HepG2 (cell line): ENCODE data around the gene NSF.

Experiments
- CEBPB ChIP-seq: IDR thresholded peaks from 2 replicates; pipeline ENCODE4 v1.6.1; 2011; ENCODE audit warnings: low read depth, low read length, improper control_type of control experiment, borderline replicate concordance
- CTCF ChIP-seq: sonication (generic); formaldehyde crosslinking; IDR thresholded peaks from 2 replicates; pipeline ENCODE4 v1.5.0; 2020; ENCODE audit warnings: mild to moderate bottlenecking, missing genetic modification reagents, moderate library complexity
- EP300 ChIP-seq, 3 experiments: sonication (generic) in 1 of 3; formaldehyde crosslinking in 1 of 3; IDR thresholded peaks; 2 replicates each; pipeline versions ENCODE4 v1.5.1 to v1.6.1; 2011 to 2020; ENCODE audit warnings: low read depth in 2 of 3, low read length in 2 of 3, borderline replicate concordance in 1 of 3, improper control_type of control experiment in 1 of 3, mild to moderate bottlenecking in 1 of 3, missing genetic modification reagents in 1 of 3, moderate library complexity in 1 of 3
- FOXK2 ChIP-seq: fragments of 450-650 bp; IDR thresholded peaks from 2 replicates; pipeline ENCODE4 v1.6.1; 2016
- HMGA1 ChIP-seq: sonication (generic); formaldehyde crosslinking; conservative IDR thresholded peaks from 2 replicates; pipeline ENCODE4 v1.4.0; 2020; ENCODE audit warnings: missing genetic modification reagents
- MXI1 ChIP-seq: IDR thresholded peaks from 3 replicates; pipeline ENCODE4 v1.6.1; 2012; ENCODE audit warnings: low read depth, low read length, inconsistent platforms, borderline replicate concordance
- SMAD3 ChIP-seq: sonication (generic); formaldehyde crosslinking; IDR thresholded peaks from 2 replicates; pipeline ENCODE4 v1.4.0; 2020; ENCODE audit warnings: missing genetic modification reagents
- TCF7 ChIP-seq: sonication (generic); IDR thresholded peaks from 2 replicates; pipeline ENCODE4 v1.6.1; 2016; ENCODE audit warnings: antibody characterized with exemption, low read depth
- ZFP36 ChIP-seq: fragments of 150-350 bp; IDR thresholded peaks from 2 replicates; pipeline ENCODE4 v1.6.1; 2018; ENCODE audit warnings: borderline replicate concordance, low read length, low read depth; ENCODE audit not compliant: partially characterized antibody
- ZNF124 ChIP-seq: sonication (generic); formaldehyde crosslinking; IDR thresholded peaks from 2 replicates; pipeline ENCODE4 v1.4.0; 2020; ENCODE audit warnings: missing genetic modification reagents
- ZNF768 ChIP-seq: sonication (generic); formaldehyde crosslinking; IDR thresholded peaks from 2 replicates; pipeline ENCODE4 v1.4.0; 2020; ENCODE audit warnings: missing genetic modification reagents

GRCh38 chr17:46791531-46791930 is 201.1 kb downstream of the NSF start:
- no peak for TF ChIP-seq CTCF (CRISPR knock-in tag)
- no peak for TF ChIP-seq EP300 (IDR thresholded peaks at IDR 0.05; ENCODE audit: low read depth in 2 of 2, low read length in 2 of 2)
- no peak for TF ChIP-seq EP300 (CRISPR knock-in tag; IDR thresholded peaks at IDR 0.05; ENCODE audit: borderline replicate concordance)
- no peak for TF ChIP-seq ZNF768 (CRISPR knock-in tag)
- no peak for TF ChIP-seq HMGA1 (CRISPR knock-in tag)
- TF ChIP-seq FOXK2, result no peak
- no peak for TF ChIP-seq CEBPB
- TF ChIP-seq SMAD3 (CRISPR knock-in tag), result no peak
- no peak for TF ChIP-seq MXI1
- no peak for TF ChIP-seq TCF7
- TF ChIP-seq ZFP36, result no peak
- no peak for TF ChIP-seq ZNF124 (CRISPR knock-in tag)
